ENCODE results near the gene TCF7. TPM values are rescaled to one million over a fixed set of nuclear protein-coding genes. Genes with fewer than 3 reads are reported as not detected.

TCF7 gene
- total RNA-seq, 1 donor from 2014 or later: 7.0 TPM

DNA sequence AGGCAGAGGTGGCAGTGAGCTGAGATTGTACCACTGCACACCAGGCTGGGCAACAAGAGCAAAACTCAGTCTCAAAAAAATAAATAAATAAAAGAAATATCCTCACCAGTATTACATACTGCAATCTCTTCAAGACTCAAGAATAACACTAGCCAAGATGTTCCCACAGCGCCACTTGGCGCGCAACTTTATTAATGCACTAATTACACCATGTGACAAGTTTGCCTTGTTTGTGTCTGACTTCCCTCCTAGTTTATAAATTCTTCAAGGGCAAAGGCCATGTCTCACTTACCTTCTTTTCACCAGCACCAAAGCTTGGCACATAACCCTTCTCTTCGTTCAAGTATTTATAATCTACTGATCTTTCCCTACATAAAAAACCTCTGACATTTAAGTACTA lies 57.5 kb downstream of the TCF7 start:
- no peak overlapping the region for H3K4me3 ChIP-seq
- H3K4me1 ChIP-seq: peaks cover 18% of the 10 kb centered on the region
- TF ChIP-seq, protein P1, sequence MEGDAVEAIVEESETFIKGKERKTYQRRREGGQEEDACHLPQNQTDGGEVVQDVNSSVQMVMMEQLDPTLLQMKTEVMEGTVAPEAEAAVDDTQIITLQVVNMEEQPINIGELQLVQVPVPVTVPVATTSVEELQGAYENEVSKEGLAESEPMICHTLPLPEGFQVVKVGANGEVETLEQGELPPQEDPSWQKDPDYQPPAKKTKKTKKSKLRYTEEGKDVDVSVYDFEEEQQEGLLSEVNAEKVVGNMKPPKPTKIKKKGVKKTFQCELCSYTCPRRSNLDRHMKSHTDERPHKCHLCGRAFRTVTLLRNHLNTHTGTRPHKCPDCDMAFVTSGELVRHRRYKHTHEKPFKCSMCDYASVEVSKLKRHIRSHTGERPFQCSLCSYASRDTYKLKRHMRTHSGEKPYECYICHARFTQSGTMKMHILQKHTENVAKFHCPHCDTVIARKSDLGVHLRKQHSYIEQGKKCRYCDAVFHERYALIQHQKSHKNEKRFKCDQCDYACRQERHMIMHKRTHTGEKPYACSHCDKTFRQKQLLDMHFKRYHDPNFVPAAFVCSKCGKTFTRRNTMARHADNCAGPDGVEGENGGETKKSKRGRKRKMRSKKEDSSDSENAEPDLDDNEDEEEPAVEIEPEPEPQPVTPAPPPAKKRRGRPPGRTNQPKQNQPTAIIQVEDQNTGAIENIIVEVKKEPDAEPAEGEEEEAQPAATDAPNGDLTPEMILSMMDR (IDR thresholded peaks at IDR 0.05): no peak
- intact Hi-C loops (cut with DNase I): no loop called here
- H3K9me3 ChIP-seq: no peaks in the 10 kb centered on the region
- no peaks in the 10 kb centered on the region for H3K27me3 ChIP-seq
- H3K27ac ChIP-seq: no peak overlapping the region
- no peak for DNase-seq
- H3K36me3 ChIP-seq: peaks cover 66% of the 10 kb centered on the region
- ATAC-seq: no peak

GRCh38 chr5:134174841-134175839 lies 60.7 kb downstream of the TCF7 start:
- no peaks in the 10 kb centered on the region for H3K9me3 ChIP-seq
- no peaks in the 10 kb centered on the region for H3K27me3 ChIP-seq
- H3K4me3 ChIP-seq: peak overlapping the region; percentile 74
- H3K36me3 ChIP-seq: peaks cover 35% of the 10 kb centered on the region
- TF ChIP-seq, protein P1 (IDR thresholded peaks at IDR 0.05): no peak
- peaks cover 25% of the 10 kb centered on the region for H3K4me1 ChIP-seq
- ATAC-seq (no peak), DNase-seq (no peak)
- intact Hi-C loops (cut with DNase I): no loop called here
- peak overlapping the region; percentile 99 for H3K27ac ChIP-seq

DNA sequence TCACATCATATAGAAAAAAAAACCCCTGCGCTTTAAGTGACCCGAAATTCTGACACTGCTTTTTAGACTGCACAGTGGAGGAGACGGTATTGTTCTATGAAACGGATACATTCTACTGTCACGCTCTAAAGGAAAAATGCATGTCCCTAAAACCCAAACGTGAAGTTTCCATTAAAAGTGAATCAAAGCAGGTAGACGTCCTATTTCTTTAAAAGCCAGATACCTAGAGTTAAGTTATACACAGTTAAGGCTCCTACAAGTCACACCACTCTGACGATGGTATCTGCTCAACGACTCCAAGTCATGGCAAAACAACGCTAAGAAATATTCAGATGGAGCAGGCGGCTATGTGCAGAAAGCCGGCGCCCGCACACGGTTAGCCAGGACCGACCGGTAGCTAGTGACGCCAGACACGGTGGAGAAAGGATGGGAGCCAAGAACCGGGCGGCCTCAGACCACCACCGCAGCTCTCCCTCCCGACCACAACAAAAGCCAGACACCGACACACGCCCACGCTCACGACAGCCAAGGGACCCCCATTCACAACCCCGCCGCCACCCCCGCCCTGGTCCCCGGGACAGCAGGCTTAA lies 61.5 kb downstream of the TCF7 start:
- TF ChIP-seq, protein P1 (IDR thresholded peaks at IDR 0.05): no peak

DNA sequence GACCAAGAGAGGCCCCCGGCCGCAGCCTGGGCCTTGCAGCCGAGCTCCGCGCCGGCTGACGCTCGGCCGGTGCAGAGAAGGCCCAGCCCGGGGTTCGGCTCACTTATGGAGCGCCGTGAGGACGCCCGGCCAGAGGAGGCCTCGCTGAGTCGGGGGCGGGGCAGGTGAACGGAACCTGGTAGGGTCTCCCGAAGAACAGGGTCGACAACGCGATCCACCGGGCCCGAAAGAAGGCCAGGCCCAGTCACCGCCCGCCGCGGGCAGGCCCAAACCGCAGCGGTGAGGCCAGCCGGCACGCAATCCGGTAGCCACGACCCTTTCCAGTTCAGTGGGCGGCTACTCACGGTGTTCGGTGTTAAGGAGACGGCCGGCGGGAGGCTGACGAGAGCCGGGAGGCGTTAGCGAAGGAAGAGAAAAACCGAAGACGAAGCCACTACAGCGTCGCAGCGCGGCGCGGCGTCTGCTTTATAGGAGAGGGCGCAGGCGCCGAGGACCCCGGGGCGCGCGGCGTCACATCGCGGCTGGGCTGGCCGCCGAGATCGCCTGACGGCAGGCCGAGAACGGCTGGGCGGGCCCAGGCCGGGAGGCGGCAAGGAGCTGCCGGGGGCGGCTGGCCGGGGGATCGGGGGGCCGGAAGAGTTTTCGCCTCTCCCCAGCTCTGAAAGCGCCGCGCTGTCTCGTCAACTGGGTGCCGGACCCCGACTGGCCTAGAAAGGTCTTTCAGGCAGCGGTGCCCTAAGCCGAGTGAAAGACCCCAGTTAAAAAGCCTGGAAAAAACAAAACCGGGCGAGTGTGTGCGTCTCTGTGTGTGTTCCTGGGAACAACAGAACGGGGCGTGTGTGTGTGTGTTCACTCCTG lies 62.3 kb downstream of the TCF7 start, which contains the start of gene SKP1:
Gene SKP1, minus strand, starts transcription at position 440 of the 858 bp plus-strand sequence. CDS start 2,928 bp downstream, outside the sequence.
- DNase-seq (peak; percentile 93), ATAC-seq (peak; percentile 95)
- Histone ChIP-seq H3K9me3 (no peaks in the 10 kb centered on the region), H3K36me3 (peaks cover 19% of the 10 kb centered on the region), H3K27ac (peak within 1 kb of the TSS; percentile 99), H3K27me3 (no peaks in the 10 kb centered on the region), H3K4me1 (peaks cover 25% of the 10 kb centered on the region), H3K4me3 (peak within 1 kb of the TSS; percentile 74)
- TF ChIP-seq, protein P1 (IDR thresholded peaks at IDR 0.05): no peak
- intact Hi-C loops (cut with DNase I): no loop called here

More for the DNA sequence above, 61.5 kb downstream of the TCF7 start:
- H3K27ac ChIP-seq: peak overlapping the region; percentile 99
- ATAC-seq: peak; percentile 26
- H3K4me1 ChIP-seq: peaks cover 25% of the 10 kb centered on the region
- DNase-seq: no peak
- no peaks in the 10 kb centered on the region for H3K27me3 ChIP-seq
- intact Hi-C loops (cut with DNase I): no loop called here
- H3K9me3 ChIP-seq: no peaks in the 10 kb centered on the region
- peaks cover 26% of the 10 kb centered on the region for H3K36me3 ChIP-seq
- H3K4me3 ChIP-seq: peak overlapping the region; percentile 74

Data from upper lobe of right lung (tissue), 1 donor.